HEK293T (cell line): Measurements from ENCODE around the gene ELMOD3.

Experiments used
- SUZ12 ChIP-seq: fragments of 450-650 bp; IDR thresholded peaks from 2 replicates; pipeline ENCODE4 v1.6.1; 2016; ENCODE audit warnings: mild to moderate bottlenecking
- ZNF384 ChIP-seq: fragments of 450-650 bp; IDR thresholded peaks from 2 replicates; pipeline ENCODE4 v1.6.1; 2016

DNA sequence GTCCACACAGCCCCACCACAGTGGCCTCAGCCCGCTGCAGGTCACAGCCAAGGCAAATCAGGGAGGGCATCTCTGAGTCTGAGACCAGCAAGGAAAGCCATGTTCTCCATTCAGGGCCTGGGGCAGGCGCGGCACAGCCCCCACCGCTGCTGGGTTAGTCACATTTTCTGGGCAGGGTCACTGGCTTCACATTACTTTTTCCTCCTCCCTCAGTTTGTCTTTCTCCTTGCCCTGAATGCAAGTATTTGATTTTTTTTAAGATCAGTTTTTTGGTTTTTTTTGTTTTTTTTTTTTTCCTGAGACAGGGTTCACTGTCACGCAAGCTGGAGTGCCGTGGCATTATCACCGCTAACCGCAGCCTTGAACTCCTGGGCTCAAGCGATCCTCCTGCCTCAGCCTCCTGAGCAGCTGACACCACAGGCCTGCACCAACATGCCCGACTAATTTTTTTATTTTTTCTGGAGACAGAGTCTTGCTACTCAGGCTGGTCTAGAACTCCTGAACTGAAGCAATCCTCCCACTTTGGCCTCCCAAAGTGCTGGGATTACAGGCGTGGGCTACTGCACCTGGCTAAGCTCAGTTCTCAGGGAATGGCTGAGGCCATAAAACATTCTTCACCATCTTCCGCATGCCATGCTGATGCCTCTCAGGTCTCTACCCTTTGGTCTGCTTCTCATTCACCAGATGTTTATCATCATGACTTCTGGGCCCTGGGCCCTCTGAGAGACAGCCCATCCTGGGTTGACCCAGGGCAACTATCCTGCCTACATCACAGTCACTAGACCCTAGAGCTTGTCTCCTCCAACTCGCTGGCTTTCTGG is 56.2 kb downstream of the ELMOD3 start:
- TF ChIP-seq SUZ12 = no peak
- TF ChIP-seq ZNF384 = no peak
